Stimulated activated CD8-positive, alpha-beta memory T cell treated with anti-CD3 and anti-CD28 coated beads, Interleukin-12 subunit alpha, Interleukin-12 subunit beta, amount 100 ng/mL, for 4 hours (primary cell): ENCODE measurements around the gene BCR.

Experiments
- DNase-seq: peaks from one replicate; pipeline ENCODE4 v3.0.0-alpha.2; 2020; ENCODE audit warnings: low read depth

Gene BCR

DNA sequence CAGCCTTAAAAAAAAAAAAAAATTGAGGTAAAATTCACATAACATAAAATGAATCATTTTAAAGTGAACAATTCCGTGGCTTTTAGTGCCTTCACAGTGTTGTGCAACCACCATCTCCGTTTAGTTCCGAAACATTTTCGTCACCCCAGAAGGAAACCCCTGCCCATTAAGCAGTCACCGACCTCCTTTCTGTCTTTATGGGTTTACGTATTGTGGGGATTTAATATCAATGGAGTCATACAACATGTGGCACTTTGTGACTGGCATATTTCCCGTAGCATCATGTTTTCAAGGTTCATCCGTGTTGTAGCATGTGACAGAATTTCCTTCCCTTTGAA lies 65.5 kb downstream of the BCR start:
- DNase-seq, result no peak

DNA sequence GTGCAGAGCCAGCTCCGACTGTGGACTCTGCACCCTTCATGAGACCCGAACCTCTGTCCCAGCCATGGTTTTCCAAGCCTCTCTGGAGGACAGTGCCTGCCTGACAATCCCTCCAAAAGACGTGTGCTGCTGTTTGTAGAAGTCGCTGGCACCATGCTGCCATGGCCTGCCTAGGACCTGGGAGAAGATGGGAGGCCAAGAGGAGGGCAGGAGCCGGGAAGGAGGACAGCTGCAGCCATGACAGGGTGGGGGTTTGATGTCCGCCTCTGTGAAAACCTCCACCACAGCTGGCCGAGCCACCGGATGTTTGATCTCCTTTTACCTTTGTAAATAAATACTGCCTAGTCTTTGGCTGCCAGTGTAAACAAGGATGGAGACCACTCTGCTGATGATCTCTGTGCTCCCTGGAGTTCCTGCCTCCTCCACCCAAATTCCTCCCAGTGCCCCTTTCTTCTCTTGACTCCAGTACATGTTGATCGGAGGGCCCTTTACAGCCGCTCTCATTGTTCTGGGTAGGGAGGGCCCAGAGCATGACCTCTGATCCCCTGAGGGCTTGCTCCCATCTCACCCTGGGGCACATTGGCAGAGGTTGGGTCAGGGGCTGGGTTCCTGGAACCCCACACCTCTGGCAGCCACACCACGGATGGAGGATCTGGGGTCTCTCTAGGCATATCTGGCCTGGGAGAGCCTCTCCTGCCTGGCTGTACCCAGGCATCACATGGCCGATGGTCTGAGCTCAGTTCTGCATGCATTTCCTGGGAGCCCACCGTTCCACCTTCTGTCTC lies 66.9 kb downstream of the BCR start:
- no peak for DNase-seq

DNA sequence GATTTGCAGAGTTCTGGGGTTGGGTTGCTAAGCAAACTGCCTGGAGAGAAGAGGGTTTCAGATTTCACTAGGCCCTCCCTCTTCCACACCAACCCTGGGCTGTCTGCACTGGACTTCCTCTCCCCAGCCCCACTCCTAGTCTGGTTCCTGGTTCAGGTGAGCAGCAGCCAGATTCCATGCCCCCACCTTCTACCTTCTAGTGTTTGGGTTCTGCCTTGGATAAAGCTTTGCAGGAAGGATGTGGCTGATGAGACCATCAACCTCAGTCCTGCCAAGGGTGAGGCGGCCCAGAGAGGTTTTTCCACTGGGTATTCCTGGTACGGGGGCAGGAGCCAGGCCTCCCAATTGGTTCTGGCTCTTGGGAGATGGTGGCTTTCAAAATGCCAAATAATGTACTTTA lies 68.3 kb downstream of the BCR start:
- DNase-seq, result no peak

DNA sequence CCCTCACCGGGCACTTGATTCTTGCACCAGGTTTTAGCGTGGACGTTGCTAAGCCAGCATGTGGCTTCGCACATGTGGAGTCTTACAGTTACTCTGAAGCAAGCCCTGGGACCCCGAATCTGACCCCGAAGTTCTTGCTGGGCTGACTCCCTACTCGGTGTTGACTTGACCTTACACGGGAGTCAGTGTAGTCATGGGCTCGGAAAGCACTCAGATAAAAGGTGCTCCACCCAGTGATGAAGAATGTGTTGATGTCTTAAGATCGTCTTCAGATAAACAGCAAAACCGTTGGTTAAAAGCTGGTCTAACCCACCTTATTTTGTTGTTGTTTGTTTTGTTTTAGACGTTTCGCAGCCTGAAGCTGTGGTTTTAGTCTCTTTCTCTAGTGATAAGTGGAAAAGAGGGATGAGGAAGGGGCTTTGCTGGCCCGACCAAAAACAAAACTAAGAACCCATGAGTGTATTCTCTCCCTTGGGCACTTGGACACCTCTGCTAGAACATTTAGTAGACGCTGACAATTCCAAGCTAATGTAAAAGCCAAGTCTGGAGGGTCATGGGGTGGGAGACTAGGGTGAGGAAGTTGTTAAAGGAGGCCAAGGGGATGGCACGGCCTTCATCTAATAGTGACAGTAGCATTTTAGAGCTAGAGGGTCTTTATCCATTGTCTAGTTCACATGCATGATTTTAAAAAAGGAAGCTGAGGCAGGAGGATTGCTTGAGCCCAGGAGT lies 69.9 kb downstream of the BCR start:
- DNase-seq, result no peak

DNA sequence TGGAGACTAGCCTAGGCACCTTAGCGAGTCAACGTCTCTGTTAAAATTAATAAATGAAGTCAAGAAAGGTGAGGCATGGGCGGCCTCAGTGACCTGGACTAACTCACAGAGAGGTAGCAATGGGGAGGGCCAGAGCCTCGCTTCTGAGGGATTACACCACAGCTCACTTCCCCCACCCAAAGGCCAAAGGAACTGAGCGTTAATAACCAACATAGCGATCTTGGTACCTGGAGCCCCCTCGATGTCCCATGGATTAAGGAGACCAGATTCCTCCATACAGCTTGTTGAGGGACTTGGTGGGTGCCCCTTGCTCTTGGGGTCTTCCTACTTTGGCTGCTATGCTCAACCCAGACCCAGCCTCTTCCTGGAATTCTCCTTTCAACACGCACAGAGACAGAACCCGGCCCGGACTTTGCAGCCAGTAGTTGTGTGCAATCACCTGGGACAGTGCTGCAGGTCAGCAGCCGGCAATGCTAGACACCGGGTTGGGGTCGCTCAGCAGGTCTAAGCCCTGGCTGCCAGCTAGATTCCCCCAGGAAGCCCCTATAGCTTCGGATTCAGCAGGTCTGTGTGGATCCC lies 70.6 kb downstream of the BCR start:
- DNase-seq, result no peak

DNA sequence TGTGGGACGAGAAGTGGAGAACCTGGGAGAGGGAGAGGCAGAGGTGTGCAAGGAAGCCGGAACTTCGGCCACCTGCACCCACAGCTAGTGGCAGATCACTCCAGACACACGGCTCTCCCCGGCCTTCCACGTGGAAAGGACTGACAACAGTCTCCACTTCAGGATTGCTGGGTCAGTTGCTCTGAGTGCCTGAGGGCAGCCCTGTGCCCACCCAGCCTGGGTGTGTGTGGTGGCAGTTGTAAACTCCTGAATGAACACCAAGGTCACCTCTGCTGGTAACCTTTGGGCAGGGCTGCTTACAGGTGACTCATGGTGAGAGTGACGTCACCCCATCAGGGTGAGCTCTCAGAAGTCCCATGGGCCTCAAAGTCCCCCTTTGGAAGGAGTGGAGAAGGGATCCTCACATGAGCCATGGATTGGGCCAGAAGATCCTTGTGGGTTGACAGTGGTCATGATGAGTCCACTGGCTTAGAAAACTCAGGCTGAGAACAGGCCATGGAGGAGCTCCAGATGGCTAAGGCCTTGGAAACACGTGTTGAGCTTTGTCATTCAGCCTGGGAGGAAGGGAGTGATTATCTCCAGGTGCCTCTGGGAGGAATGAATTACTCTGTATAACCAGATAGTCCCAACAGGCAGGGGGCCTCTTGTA lies 71.3 kb downstream of the BCR start:
- DNase-seq, result no peak

DNA sequence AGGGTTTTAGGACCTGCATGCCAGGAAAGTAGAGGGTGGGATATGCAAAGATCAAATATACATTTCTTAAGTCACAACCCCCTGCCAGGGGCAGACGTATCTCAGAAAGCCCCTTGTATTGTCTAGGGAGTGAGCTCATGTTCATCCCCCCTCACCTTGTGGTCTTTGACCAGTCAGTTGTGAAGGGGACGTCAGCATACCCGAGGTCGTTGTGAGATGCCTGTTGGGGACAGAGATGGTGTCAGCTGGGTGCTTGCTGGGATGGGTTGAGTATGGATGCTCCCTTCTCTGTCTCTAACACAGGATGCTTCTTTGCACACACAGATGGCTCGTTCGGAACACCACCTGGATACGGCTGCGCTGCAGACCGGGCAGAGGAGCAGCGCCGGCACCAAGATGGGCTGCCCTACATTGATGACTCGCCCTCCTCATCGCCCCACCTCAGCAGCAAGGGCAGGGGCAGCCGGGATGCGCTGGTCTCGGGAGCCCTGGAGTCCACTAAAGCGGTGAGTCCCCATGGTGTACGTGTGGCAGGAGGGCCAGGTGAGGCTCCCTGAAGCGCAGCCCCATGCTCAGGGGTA lies 73.3 kb downstream of the BCR start:
- DNase-seq, result no peak

DNA sequence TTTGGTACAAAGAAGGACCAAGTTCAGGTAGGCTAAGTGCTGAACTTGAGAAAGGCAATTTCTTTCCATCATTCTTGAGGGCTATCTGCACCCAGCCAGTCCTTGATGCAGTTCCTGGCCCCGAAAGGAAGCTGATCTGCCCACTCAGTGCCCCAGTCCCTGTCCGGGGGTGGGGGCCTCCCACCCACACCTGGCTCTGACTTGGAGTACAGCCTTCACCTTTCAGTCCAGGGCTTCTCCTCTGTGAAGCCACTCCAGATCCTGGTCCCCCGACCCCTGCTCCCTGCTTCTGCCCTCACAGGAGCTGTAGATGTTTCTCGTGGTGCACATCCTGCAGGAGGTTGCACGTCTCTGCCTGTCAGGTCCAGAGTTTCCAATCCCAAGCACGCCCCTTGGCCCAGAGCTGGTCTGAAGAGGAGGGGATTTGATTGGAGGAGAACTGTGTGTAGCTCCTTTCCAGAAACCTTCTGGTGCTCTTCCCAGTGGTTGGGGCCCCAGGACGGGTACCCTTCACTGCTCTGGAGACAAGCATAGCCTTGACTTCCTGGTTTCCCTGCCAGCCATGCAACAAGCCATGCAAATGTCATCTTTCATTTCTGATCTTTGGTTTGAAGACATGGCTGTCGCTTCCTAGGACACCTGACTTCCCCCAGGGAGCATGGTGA lies 75.3 kb downstream of the BCR start:
- no peak for DNase-seq

DNA sequence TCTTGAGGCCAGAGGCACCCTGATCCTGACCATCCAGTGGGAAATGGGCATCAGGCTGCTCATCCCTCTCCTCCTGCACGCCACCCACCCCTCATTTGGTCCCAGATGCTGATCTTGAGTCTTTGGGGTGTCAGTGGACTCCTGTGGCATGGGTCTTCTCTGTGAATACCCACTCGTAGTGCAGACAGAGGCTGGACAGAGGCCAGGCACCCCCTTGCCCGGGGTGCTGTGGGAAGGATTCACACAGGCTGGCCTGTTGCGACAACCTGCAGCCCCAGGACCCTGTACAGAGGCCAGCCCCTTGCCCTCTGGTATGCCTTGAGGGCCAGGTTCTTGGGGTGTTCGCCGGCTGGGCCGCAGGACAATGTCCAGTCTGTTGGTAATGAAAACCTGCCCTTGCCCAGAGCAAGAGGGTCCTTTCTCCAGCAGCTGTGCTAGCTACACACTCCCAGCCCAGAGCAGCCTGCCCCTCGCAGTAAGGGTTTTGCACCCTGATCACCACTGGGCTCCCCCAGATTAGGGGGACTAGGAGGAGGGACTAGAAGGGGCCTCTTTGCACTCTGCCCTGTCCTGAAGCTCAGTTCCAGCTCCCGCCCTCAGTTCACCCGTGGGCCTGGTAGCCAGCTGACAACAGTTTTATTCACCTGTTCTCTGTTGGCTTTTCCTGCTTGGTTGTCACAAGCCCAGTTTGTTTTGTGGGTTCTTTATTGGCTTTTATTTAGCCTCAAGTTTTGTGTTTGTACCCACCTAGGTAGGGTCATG lies 76.0 kb downstream of the BCR start:
- DNase-seq, result no peak

DNA sequence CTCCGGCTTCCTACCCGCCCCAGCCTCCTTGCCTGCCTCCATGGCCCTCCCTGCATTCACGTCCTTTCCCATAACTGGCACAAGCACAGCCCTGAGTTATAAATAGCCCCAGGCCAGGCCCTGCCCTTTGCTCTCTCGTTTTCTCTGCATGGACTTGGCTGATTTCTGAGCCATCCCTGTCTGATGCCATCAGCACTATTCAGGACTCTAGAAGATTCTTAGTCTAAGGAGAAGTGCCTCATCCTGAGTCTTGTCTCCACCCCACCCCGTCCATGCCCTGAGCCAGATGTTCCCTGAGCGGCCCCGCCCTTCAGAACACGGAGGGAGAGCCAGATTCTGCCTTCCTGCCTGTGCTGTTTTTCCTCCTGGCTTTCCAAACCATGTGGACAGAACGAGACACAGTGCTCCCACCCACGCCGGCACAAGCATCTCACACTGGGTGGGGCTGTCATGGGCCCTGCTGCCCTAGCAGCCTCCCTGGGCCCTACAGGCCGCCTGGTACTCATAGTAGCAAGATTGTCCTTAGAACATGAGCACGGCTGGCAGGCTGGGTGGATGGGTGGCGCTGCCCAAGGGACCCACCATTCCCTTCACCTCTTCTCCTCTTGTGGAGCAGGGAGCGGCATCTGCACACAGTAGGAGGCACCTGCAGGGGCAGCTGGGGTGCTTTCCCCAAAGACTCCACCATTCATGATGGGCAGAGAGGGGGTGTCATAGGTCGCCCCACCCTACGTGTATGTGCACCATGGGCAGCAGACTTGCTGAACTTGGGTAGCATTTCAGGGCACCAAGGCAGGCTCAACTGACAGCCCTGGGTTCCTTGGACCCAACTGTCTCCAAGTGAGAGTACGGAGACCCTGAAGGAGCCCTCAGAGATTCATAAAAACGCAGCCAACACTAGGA lies 76.9 kb downstream of the BCR start:
- DNase-seq, result no peak

DNA sequence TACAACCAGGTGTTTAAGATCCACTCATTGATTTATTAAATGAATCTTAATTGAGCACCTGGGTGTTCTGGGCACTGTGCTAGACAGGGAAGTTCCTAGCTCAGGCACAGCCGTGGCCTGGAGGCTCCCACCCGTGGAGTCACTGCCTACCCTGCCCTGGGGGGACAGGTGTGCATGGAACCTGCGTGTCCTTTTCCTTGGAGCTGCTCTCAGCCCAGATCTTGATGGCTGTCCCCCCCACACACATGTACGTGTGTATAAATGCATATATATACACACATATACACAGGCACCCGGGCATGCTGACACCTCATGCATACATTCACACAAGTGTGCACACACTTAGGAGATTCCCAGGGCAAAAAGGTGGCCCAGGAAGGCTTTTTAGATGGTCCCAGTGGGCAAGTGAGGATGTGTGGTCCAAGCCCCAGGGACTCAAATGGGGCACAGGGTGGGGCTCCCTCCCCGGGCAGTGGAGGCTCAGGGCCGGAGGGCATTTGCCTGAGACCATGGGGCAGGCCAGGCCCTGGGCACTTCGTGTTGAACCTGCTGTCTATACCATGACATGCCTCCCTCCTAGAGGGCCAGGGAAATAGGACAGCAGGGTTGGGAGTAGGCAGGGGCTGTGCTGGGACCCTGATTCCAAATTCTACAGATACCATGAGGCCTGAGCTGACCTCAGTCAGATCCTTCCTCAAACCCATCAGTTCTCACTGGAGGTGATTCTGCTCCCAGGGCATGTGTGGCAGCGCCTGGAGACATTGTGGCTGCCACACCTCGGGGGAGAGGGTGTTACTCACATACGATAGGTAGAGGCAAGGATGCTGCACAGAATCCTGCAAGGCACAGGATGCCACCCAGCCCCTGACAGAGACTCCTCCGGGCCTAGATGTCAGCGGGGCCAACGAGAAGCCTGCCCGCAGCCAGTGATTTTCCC lies 77.8 kb downstream of the BCR start:
- DNase-seq, result no peak

DNA sequence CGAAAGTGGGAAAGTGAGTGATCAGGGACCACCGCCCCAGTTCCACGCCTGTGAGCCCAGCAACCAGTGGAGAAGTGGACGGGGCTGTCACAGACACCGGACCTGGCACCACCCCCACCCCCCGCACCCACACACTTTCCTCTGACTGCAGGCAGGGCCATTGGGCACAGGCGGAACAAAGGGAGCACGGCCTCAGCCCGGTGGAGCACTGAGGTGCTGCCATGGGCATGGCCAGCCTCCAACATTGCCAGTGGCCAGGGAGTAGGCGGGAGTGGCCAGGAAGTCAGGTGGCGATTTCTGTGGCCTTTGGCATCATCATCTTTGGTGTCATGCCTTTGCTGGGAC lies 78.5 kb downstream of the BCR start:
- no peak for DNase-seq

DNA sequence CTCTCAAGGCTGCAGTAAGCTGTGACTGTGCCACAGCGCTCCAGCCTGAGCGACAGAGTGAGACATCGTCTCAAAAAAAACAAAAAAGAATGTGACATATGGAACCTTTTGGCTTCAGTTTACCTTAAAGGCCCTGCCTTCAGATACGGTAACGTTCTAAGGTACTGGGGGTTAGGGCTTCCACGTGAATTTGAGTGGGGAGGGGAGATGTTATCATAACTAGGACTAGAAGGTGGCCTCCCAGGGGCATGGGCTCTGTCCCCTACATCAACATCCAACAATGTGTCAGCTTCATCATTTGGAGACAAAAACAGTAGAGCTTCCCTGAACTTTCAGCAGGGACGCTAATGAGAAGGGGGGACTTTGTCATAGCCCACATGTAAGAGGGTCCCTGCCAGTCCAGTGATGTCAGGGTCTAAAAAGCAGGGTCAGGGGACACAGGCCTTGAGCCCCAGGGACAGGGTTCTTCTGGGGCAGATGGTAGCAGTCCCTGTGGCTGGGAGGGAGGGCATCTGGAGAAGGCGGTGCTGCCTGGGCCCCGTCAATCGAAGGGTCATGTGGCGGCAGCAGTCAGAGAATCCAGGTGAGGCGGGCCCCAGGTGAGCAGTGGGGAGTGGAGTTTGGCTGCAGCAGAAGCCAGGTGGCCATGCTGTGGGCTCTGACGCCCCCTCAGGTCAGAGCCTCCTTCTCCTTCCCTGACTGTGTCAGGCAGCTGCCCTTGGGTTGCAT lies 79.8 kb downstream of the BCR start:
- no peak for DNase-seq

DNA sequence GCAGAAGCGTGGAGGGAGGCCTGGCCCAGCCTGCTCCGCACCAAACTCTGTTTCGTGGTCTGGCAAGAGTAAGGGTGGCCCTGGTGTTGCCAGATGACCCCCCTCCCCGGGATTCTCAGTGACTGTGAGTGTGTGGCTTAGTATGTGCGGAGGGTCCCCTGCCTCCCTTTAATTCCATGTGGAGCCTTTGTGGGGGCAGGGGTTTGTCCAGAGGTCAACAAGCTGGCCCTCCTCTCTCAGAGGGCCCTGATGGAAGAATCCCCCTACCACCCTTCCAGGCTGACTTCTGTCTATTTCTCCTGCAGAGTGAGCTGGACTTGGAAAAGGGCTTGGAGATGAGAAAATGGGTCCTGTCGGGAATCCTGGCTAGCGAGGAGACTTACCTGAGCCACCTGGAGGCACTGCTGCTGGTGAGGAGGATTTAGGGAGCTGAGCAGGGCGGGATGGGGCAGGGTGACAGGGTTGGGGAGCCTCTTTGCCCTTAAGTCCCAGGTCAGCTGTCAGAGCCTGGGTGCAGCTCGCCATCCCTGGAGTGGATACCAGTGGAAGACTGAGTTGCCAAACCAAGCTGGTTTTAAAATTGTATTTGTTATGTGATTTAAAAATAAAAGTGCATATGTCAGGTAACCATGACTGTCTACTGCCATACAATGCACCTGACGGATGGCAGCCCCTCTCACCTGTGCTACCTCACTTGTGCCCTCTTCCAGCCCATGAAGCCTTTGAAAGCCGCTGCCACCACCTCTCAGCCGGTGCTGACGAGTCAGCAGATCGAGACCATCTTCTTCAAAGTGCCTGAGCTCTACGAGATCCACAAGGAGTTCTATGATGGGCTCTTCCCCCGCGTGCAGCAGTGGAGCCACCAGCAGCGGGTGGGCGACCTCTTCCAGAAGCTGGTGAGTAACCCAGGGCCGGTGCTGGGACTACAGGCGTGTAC lies 80.6 kb downstream of the BCR start:
- DNase-seq, result no peak

DNA sequence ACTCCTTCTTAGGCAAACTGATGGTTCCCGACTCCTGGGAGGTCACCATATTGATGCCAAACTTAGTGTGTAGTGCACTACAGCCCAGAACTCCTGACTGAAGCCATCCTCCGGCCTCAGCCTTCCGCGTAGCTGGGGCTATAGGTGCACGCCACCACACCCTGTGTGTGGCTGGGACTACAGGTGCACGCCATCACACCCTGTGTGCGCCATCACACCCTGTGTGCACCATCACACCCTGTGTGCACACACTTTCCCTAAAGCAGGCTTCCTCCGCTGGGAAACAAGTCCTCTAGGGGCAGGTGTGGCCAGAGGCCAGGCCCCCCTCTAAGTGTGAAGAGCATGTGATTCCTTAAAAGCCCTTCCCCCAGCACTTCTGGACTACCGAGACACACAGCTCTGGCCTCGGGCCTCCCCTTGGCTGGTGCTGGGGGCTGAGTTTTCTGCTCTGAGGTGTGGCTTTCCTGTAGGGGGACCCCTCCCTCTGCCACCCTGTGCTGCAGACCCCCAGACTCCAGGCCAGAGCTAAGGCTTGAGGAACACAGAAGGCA lies 81.7 kb downstream of the BCR start:
- no peak for DNase-seq

DNA sequence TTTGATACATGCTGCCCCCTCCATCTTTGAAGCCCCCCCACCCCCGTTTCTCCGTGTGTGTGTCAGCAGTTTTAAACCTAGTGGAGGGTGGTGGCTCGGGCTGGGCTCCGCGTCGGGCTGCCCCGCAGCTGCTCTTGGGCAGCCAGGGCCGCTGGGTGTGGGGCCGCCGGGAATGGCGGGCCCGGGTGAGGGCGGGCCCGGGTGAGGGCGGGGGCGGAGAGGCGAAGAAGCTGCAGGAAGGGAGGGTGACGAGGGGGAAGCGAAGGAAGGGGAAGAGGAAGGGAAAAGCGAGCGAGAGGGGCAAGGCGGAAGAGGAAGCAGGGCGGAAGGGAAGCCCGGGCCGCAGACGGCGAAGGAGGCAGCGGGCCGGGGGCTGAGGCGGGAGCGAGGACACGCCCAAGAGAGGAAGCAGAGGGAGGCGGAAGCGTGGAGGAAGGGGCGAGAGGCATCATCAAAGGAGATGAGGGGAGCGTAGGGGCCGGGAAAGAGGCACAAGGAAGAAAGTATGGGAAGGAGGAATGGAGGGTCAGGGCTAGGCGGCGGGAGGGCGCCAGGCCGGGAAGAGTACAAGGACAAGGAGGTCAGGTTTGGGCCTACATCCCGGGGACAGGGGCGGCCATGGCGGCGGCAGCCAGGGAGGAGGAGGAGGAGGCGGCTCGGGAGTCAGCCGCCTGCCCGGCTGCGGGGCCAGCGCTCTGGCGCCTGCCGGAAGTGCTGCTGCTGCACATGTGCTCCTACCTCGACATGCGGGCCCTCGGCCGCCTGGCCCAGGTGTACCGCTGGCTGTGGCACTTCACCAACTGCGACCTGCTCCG lies 82.4 kb downstream of the BCR start:
- DNase-seq, result no peak
